ENCODE data around the gene ZNF407. TPM values are rescaled to one million over a fixed set of nuclear protein-coding genes. Genes with fewer than 3 reads are reported as not detected.

The ZNF407 gene
- total RNA-seq, 1 experiment from 2014 or later: 7.6 TPM

- no peak for TF ChIP-seq REST (IDR thresholded peaks at IDR 0.05; ENCODE audit: low read depth)
- TF ChIP-seq JUND (IDR thresholded peaks at IDR 0.05): no peak
These were observed 76.8 kb downstream of the ZNF407 start (continued) for GRCh38 chr18:74674487-74674886.

DNA sequence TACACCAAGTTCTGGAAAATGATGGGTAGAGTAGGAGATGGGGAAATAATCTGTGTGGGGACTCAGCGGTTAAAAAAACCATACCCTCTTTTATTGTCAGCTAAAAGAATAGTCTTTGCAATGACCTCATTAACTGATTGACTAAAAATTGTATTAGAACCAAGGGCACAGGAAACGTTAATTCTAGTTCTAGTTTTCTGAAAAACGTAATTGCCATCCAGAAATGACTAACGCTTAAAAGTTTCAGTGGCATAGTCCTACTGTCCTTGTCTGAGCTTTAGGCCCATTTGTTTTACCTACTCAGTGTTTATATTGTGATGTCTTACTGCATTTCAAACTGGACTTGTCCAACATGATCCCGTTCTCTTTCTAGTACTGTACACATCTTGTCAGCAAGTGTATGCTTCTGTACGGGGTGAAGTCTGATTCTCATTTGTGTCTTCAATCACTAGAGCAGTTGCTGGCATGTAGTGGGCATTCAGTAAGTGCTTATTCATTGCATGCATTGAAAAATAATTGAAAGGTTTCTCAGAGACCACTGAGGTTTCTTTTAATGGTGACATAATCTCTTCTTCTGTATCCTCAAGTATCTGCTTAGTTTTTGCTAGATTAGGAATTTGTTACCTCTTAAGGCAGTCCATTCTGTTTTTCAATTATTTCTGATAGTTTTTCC is 81.5 kb downstream of the ZNF407 start:
- H3K4me3 ChIP-seq (replicated peaks in 1 of 2; ENCODE audit: low read depth in 1 of 2, low read length in 2 of 2): no peak overlapping the region
- H3K9ac ChIP-seq (ENCODE audit: low read length): no peak overlapping the region
- intact Hi-C loops (cut with micrococcal nuclease): no loop called here
- TF ChIP-seq, protein P1, sequence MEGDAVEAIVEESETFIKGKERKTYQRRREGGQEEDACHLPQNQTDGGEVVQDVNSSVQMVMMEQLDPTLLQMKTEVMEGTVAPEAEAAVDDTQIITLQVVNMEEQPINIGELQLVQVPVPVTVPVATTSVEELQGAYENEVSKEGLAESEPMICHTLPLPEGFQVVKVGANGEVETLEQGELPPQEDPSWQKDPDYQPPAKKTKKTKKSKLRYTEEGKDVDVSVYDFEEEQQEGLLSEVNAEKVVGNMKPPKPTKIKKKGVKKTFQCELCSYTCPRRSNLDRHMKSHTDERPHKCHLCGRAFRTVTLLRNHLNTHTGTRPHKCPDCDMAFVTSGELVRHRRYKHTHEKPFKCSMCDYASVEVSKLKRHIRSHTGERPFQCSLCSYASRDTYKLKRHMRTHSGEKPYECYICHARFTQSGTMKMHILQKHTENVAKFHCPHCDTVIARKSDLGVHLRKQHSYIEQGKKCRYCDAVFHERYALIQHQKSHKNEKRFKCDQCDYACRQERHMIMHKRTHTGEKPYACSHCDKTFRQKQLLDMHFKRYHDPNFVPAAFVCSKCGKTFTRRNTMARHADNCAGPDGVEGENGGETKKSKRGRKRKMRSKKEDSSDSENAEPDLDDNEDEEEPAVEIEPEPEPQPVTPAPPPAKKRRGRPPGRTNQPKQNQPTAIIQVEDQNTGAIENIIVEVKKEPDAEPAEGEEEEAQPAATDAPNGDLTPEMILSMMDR (IDR thresholded peaks at IDR 0.05 in 2 of 3, conservative IDR thresholded peaks at IDR 0.05 in 1 of 3; ENCODE audit: borderline replicate concordance in 1 of 3, insufficient read depth in 1 of 3, low read depth in 2 of 3, low read length in 2 of 3): no peak
- TF ChIP-seq SIN3A (IDR thresholded peaks at IDR 0.05; ENCODE audit: low read depth): no peak
- no peak for TF ChIP-seq SRF (IDR thresholded peaks at IDR 0.05; ENCODE audit: low read depth)
- TF ChIP-seq REST (IDR thresholded peaks at IDR 0.05; ENCODE audit: low read depth): no peak
- TF ChIP-seq, protein P2, sequence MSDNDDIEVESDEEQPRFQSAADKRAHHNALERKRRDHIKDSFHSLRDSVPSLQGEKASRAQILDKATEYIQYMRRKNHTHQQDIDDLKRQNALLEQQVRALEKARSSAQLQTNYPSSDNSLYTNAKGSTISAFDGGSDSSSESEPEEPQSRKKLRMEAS (IDR thresholded peaks at IDR 0.05): no peak
- TF ChIP-seq POLR2A (IDR thresholded peaks at IDR 0.05; ENCODE audit: borderline replicate concordance, extremely low read depth, insufficient read depth, insufficient read length): no peak
- no peak for TF ChIP-seq SP1 (IDR thresholded peaks at IDR 0.05; ENCODE audit: low read depth)
- no peak for TF ChIP-seq RAD21 (IDR thresholded peaks at IDR 0.05; ENCODE audit: low read depth)
- no peak for TF ChIP-seq EZH2 (IDR thresholded peaks at IDR 0.05)
- TF ChIP-seq TCF7L2 (IDR thresholded peaks at IDR 0.05; ENCODE audit: borderline replicate concordance, extremely low read depth, insufficient read depth, insufficient read length): no peak
- H3K27me3 ChIP-seq (ENCODE audit: insufficient read depth, low read length): no peaks in the 10 kb centered on the region
- ChIA-PET CTCF (no interaction called here), RAD21 (ENCODE audit: low non-redundant PET in 1 of 2, low total read pairs in 2 of 2, uncharacterized antibody in 2 of 2, unreplicated experiment in 2 of 2) (no interaction called here), POLR2A (no interaction called here)
- H4K20me1 ChIP-seq (ENCODE audit: insufficient read depth): no peaks in the 10 kb centered on the region
- no peaks in the 10 kb centered on the region for H3K9me2 ChIP-seq (ENCODE audit: insufficient read depth)
- H2AFZ ChIP-seq (ENCODE audit: low read depth, low read length, poor library complexity, severe bottlenecking): no peak overlapping the region
- BruUV-seq (replicated peaks): no TSS peak
- H3K79me2 ChIP-seq (ENCODE audit: insufficient read depth, low read length): no peaks in the 10 kb centered on the region
- no peaks in the 10 kb centered on the region for H3K4me1 ChIP-seq (ENCODE audit: control insufficient read depth in 1 of 2, insufficient read depth in 2 of 2, low read length in 2 of 2)
- H3K36me3 ChIP-seq (ENCODE audit: control insufficient read depth in 1 of 2, insufficient read depth in 2 of 2, low read length in 2 of 2): no peaks in the 10 kb centered on the region
- peaks cover 0 to 8% of the 10 kb centered on the region in 2 experiments; a peak in 1 of 4 replicates for H3K9me3 ChIP-seq (ENCODE audit: control insufficient read depth in 1 of 2, insufficient read depth in 1 of 2, low read depth in 1 of 2, low read length in 2 of 2)
- ATAC-seq: no peak
- H3K27ac ChIP-seq (ENCODE audit: low read depth, low read length): no peak overlapping the region
- DNase-seq (ENCODE audit: low read depth, low spot score): no peak
- H3K4me2 ChIP-seq (ENCODE audit: low read length): no peak overlapping the region
